Ishikawa (cell line): Measurements from ENCODE around the gene MYH7.

ENCODE experiments used
- CREB1 ChIP-seq: IDR thresholded peaks from 2 replicates; pipeline ENCODE4 v1.6.1; 2012; ENCODE audit warnings: low read depth
- MAX ChIP-seq: IDR thresholded peaks from 2 replicates; pipeline ENCODE4 v1.6.1; 2012
- REST ChIP-seq: IDR thresholded peaks from 2 replicates; pipeline ENCODE4 v1.6.1; 2012; ENCODE audit warnings: low read depth, mild to moderate bottlenecking
- TAF1 ChIP-seq: IDR thresholded peaks from 2 replicates; pipeline ENCODE4 v1.6.1; 2012; ENCODE audit warnings: low read depth, mild to moderate bottlenecking

- TF ChIP-seq TAF1 (no peak), REST (no peak), MAX (no peak), CREB1 (no peak)
Observed at GRCh38 chr14:23385244-23385641, 50.2 kb downstream of the MYH7 start.
